Loucy (cell line): ENCODE results near the gene PPP1R18.
A peak's percentile ranks its signal among the peaks of the same experiment; 100 is the strongest.

ENCODE experiments used
- H2AFZ ChIP-seq: fragments of 200-600 bp; sonication (generic); 2 replicates; pipeline ENCODE4 v1.6.0; 2016; ENCODE audit warnings: antibody characterized with exemption, mild to moderate bottlenecking, low read length, moderate library complexity
- H3F3A ChIP-seq: fragments of 200-600 bp; 2 replicates; pipeline ENCODE4 v1.6.0; 2016; ENCODE audit warnings: antibody characterized with exemption, low read depth, mild to moderate bottlenecking
- H3K27me3 ChIP-seq: fragments of 200-600 bp; sonication (generic); 2 replicates; pipeline ENCODE4 v1.6.1; 2014; ENCODE audit warnings: low read length, mild to moderate bottlenecking; ENCODE audit not compliant: insufficient read depth, poor library complexity, severe bottlenecking
- H3K36me3 ChIP-seq: fragments of 200-600 bp; sonication (generic); 2 replicates; pipeline ENCODE4 v1.6.1; 2016; ENCODE audit warnings: low read length; ENCODE audit not compliant: insufficient read depth
- H3K4me1 ChIP-seq: fragments of 200-600 bp; sonication (generic); 2 replicates; pipeline ENCODE4 v1.5.1; 2014; ENCODE audit warnings: low read length, mild to moderate bottlenecking; ENCODE audit not compliant: insufficient read depth, poor library complexity, severe bottlenecking
- H3K4me2 ChIP-seq: fragments of 200-600 bp; sonication (generic); 2 replicates; pipeline ENCODE4 v1.6.0; 2014; ENCODE audit warnings: antibody characterized with exemption, low read length, low read depth, mild to moderate bottlenecking; ENCODE audit not compliant: poor library complexity, severe bottlenecking
- H3K4me3 ChIP-seq: fragments of 200-600 bp; sonication (generic); 2 replicates; pipeline ENCODE4 v1.5.1; 2014; ENCODE audit warnings: low read length, mild to moderate bottlenecking, mixed read lengths; ENCODE audit not compliant: poor library complexity, severe bottlenecking
- H3K79me2 ChIP-seq: fragments of 200-600 bp; sonication (generic); 2 replicates; pipeline ENCODE4 v1.6.1; 2014; ENCODE audit warnings: low read length; ENCODE audit not compliant: insufficient read depth
- H3K9ac ChIP-seq: fragments of 200-600 bp; sonication (generic); 2 replicates; pipeline ENCODE4 v1.6.0; 2014; ENCODE audit warnings: mild to moderate bottlenecking, low read depth, low read length, moderate library complexity; ENCODE audit not compliant: poor library complexity, severe bottlenecking
- H3K9me2 ChIP-seq: fragments of 200-600 bp; sonication (generic); replicated peaks from 2 replicates; pipeline ENCODE4 v1.6.1; 2016; ENCODE audit warnings: low read depth, low read length, mixed read lengths
- H3K9me3 ChIP-seq: fragments of 200-600 bp; sonication (generic); 2 replicates; pipeline ENCODE4 v1.6.1; 2014; ENCODE audit warnings: mild to moderate bottlenecking, antibody characterized with exemption, low read length, low read depth; ENCODE audit not compliant: insufficient read depth
- H4K20me1 ChIP-seq: fragments of 200-600 bp; sonication (generic); 2 replicates; pipeline ENCODE4 v1.6.0; 2014; ENCODE audit warnings: antibody characterized with exemption, low read length, mild to moderate bottlenecking; ENCODE audit not compliant: insufficient read depth, poor library complexity, severe bottlenecking
- CTCF ChIP-seq: fragments of 200-600 bp; sonication (generic); conservative IDR thresholded peaks from 2 replicates; pipeline ENCODE4 v1.5.1; 2014; ENCODE audit warnings: mild to moderate bottlenecking, antibody characterized with exemption, low read length
- EZH2phosphoT487 ChIP-seq: fragments of 200-600 bp; IDR thresholded peaks from 2 replicates; pipeline ENCODE4 v1.6.1; 2018; ENCODE audit warnings: antibody characterized with exemption, mild to moderate bottlenecking, moderate library complexity, borderline replicate concordance

PPP1R18 gene

GRCh38 chr6:30683980-30684338 is 2.5 kb downstream of the PPP1R18 start:
- H3F3A ChIP-seq, result peaks cover 5% of the 10 kb centered on the region
- peaks cover 49% of the 10 kb centered on the region for H4K20me1 ChIP-seq
- H3K9ac ChIP-seq, result peak overlapping the region; percentile 96
- no peaks in the 10 kb centered on the region for H3K9me2 ChIP-seq
- TF ChIP-seq CTCF (no peak), EZH2phosphoT487 (no peak)
- H2AFZ ChIP-seq, result no peak overlapping the region
- peak overlapping the region; percentile 97 for H3K4me2 ChIP-seq
- H3K4me1 ChIP-seq, result peaks cover 57% of the 10 kb centered on the region
- H3K4me3 ChIP-seq, result peak overlapping the region; percentile 97
- no peaks in the 10 kb centered on the region for H3K9me3 ChIP-seq
- peaks cover 95% of the 10 kb centered on the region for H3K79me2 ChIP-seq
- no peaks in the 10 kb centered on the region for H3K27me3 ChIP-seq
- no peaks in the 10 kb centered on the region; the same call in 1 of the 2 replicates for H3K36me3 ChIP-seq

- no peaks in the 10 kb centered on the region for H3K9me2 ChIP-seq
- H3K79me2 ChIP-seq, result peaks cover 95% of the 10 kb centered on the region
- H3K9me3 ChIP-seq, result no peaks in the 10 kb centered on the region
- no peak overlapping the region for H2AFZ ChIP-seq
- peaks cover 5% of the 10 kb centered on the region for H3F3A ChIP-seq
- TF ChIP-seq EZH2phosphoT487 (no peak), CTCF (no peak)
- peak overlapping the region; percentile 96 for H3K9ac ChIP-seq
- H3K4me3 ChIP-seq, result peak overlapping the region; percentile 97
- peaks cover 5% of the 10 kb centered on the region; the same call in 1 of the 2 replicates for H3K36me3 ChIP-seq
- peaks cover 53% of the 10 kb centered on the region for H4K20me1 ChIP-seq
- peaks cover 56% of the 10 kb centered on the region for H3K4me1 ChIP-seq
- peak overlapping the region; percentile 97 for H3K4me2 ChIP-seq
- no peaks in the 10 kb centered on the region for H3K27me3 ChIP-seq
Measured at GRCh38 chr6:30683183-30683979, 3.1 kb downstream of the PPP1R18 start.

GRCh38 chr6:30682143-30683117 is 4.0 kb downstream of the PPP1R18 start:
- peaks cover 5% of the 10 kb centered on the region for H3F3A ChIP-seq
- H2AFZ ChIP-seq, result no peak overlapping the region
- peaks cover 46% of the 10 kb centered on the region for H3K4me1 ChIP-seq
- H3K4me3 ChIP-seq, result peak overlapping the region; percentile 97
- no peaks in the 10 kb centered on the region for H3K9me3 ChIP-seq
- H3K36me3 ChIP-seq, result peaks cover 13% of the 10 kb centered on the region; the same call in 1 of the 2 replicates
- no peaks in the 10 kb centered on the region for H3K9me2 ChIP-seq
- peak overlapping the region; percentile 96 for H3K9ac ChIP-seq
- peaks cover 93% of the 10 kb centered on the region for H3K79me2 ChIP-seq
- H3K4me2 ChIP-seq, result peak overlapping the region; percentile 97
- no peak for TF ChIP-seq CTCF
- TF ChIP-seq EZH2phosphoT487, result no peak
- H3K27me3 ChIP-seq, result no peaks in the 10 kb centered on the region
- peaks cover 58% of the 10 kb centered on the region for H4K20me1 ChIP-seq
